Measurements from ENCODE around the gene SLCO4C1.

DNA sequence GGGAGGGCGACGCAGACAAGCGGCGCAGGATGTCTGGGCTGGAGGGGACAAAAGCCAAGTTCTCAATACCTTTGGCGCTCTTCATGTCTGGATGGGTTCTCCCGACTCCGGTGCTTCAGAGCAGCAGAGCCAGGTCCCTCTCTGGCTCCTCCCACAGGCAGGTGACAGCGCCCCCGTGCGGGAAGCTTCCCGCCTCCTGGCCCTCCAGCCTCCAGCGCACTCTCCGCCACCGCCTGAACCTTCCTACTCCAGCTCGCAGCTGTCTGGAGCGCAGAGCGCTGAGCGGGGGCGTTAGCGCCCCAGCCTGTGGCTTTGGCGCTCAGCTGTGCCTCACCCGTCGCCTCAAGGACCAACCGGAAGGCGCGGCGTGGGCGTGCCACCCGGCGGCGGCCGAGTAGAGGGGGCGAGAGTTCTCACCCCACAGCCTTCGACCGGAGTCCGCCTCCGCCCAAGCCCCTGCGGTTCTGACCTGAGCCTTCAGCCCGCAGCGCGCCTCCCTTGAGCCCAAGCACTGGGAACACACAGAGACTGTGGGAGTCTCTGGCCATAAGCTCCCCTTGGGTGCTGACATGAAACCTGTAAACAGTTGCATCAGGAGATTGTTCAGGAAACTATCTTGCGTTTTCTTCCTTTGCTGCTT lies at the start of gene SLCO4C1:
- TF ChIP-seq CTCF (IDR thresholded peaks at IDR 0.05) (peak; percentile 49 to 80 (median 68)), POLR2A (IDR thresholded peaks at IDR 0.05) (peak; percentile 58)
